Activated gamma-delta T cell treated with anti-CD3 and anti-CD28 coated beads, Interleukin-2, amount 50 U/mL, for 16 hours (primary cell): ENCODE measurements around the gene OPN1MW2.
"Not testable (repeated sequence)": the region's sequence is repeated elsewhere in the genome, so short reads cannot be mapped to it uniquely, and the experiment has no call there.

Source experiments
- DNase-seq: peaks from one replicate; pipeline ENCODE4 v3.0.0-alpha.2; 2020; ENCODE audit warnings: low read depth

OPN1MW2 gene

GRCh38 chrX:154269245-154269644 lies 49.7 kb downstream of the OPN1MW2 start:
- not testable (repeated sequence) for DNase-seq
